ENCODE data around the gene PEX5L. TPM values are rescaled to one million over a fixed set of nuclear protein-coding genes. Genes with fewer than 3 reads are reported as not detected.

Gene PEX5L
- total RNA-seq, 1 experiment from 2014 or later = 3.2 TPM

DNA sequence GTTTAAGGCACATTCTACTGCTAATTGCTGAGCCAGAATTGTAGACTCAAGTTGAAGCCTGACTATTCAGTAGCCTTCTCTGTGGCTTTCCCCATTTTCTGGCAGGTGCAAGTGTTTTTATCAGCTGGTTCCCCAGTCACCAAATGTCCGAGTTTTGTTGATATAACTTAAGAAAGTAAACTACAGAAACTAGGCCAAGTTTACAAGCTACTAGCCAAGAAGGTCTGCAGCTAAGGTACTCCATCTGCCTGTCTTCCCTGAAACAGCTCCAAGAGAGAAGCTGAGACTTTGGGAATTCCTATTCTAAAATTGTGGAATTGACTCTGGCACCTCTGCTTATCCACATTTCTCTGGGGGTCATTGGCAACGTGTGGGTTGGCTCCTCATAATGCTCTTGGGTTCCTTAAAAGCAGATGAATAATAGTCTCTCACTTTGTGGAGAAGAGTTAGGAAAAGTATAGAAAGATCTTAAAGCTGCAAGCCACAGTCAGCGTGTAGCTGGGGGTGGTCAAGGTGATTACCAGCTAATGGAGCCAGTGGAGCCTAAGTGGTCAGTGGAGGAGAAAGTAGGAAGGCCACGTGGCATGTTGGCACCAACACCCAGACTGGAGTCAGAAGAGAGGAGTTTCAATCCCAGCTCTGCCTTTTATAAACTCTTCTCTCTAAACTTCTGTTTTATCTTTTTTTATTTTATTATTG lies 128.8 kb downstream of the PEX5L start (continued):
- TF ChIP-seq, protein P1, sequence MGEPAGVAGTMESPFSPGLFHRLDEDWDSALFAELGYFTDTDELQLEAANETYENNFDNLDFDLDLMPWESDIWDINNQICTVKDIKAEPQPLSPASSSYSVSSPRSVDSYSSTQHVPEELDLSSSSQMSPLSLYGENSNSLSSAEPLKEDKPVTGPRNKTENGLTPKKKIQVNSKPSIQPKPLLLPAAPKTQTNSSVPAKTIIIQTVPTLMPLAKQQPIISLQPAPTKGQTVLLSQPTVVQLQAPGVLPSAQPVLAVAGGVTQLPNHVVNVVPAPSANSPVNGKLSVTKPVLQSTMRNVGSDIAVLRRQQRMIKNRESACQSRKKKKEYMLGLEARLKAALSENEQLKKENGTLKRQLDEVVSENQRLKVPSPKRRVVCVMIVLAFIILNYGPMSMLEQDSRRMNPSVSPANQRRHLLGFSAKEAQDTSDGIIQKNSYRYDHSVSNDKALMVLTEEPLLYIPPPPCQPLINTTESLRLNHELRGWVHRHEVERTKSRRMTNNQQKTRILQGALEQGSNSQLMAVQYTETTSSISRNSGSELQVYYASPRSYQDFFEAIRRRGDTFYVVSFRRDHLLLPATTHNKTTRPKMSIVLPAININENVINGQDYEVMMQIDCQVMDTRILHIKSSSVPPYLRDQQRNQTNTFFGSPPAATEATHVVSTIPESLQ (CRISPR knock-in tag; IDR thresholded peaks at IDR 0.05) = no peak

DNA sequence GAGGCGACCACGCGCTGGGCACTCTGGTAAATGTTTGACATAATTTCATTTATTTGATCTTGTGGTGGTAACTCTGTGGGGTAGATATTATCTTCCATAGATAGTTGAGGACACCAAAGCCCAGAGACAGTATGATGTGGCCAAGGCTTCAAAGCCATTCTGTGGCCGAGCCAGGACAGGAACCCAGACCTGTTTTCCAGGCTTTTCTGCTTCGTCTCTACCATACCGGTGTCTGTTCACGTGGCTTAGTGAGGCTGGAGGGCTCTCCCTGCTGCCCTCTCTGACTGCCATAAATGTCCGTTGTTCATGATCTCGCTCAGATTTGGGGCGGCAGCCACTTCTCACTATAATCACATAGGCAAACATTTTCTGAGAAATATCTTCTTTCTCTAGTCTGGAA lies 134.7 kb downstream of the PEX5L start:
- ATAC-seq (no peak), DNase-seq (ENCODE audit: low spot score) (no peak)
- TF ChIP-seq, protein P2, sequence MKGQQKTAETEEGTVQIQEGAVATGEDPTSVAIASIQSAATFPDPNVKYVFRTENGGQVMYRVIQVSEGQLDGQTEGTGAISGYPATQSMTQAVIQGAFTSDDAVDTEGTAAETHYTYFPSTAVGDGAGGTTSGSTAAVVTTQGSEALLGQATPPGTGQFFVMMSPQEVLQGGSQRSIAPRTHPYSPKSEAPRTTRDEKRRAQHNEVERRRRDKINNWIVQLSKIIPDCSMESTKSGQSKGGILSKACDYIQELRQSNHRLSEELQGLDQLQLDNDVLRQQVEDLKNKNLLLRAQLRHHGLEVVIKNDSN (CRISPR knock-in tag; IDR thresholded peaks at IDR 0.05) = no peak
- no peak for TF ChIP-seq SP1 (CRISPR knock-in tag; conservative IDR thresholded peaks at IDR 0.05)
- TF ChIP-seq, protein P3, sequence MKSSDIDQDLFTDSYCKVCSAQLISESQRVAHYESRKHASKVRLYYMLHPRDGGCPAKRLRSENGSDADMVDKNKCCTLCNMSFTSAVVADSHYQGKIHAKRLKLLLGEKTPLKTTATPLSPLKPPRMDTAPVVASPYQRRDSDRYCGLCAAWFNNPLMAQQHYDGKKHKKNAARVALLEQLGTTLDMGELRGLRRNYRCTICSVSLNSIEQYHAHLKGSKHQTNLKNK (CRISPR knock-in tag; IDR thresholded peaks at IDR 0.05) = no peak
- TF ChIP-seq GRHL2 (CRISPR knock-in tag; IDR thresholded peaks at IDR 0.05; ENCODE audit: insufficient replicate concordance, severe bottlenecking) = no peak
- TF ChIP-seq, protein P4, sequence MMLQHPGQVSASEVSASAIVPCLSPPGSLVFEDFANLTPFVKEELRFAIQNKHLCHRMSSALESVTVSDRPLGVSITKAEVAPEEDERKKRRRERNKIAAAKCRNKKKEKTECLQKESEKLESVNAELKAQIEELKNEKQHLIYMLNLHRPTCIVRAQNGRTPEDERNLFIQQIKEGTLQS (CRISPR knock-in tag; conservative IDR thresholded peaks at IDR 0.05) = no peak
- no peak for TF ChIP-seq OVOL2 (CRISPR knock-in tag; IDR thresholded peaks at IDR 0.05; ENCODE audit: borderline replicate concordance)
- TF ChIP-seq, protein P5, sequence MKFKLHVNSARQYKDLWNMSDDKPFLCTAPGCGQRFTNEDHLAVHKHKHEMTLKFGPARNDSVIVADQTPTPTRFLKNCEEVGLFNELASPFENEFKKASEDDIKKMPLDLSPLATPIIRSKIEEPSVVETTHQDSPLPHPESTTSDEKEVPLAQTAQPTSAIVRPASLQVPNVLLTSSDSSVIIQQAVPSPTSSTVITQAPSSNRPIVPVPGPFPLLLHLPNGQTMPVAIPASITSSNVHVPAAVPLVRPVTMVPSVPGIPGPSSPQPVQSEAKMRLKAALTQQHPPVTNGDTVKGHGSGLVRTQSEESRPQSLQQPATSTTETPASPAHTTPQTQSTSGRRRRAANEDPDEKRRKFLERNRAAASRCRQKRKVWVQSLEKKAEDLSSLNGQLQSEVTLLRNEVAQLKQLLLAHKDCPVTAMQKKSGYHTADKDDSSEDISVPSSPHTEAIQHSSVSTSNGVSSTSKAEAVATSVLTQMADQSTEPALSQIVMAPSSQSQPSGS (CRISPR knock-in tag; IDR thresholded peaks at IDR 0.05; ENCODE audit: borderline replicate concordance, low read depth) = no peak
- no peak for TF ChIP-seq JAZF1 (CRISPR knock-in tag; IDR thresholded peaks at IDR 0.05)
- TF ChIP-seq, protein P1 (CRISPR knock-in tag; IDR thresholded peaks at IDR 0.05) = no peak
- TF ChIP-seq, protein P6, sequence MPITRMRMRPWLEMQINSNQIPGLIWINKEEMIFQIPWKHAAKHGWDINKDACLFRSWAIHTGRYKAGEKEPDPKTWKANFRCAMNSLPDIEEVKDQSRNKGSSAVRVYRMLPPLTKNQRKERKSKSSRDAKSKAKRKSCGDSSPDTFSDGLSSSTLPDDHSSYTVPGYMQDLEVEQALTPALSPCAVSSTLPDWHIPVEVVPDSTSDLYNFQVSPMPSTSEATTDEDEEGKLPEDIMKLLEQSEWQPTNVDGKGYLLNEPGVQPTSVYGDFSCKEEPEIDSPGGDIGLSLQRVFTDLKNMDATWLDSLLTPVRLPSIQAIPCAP (CRISPR knock-in tag; IDR thresholded peaks at IDR 0.05) = no peak
- no peak for TF ChIP-seq IRF2 (CRISPR knock-in tag; IDR thresholded peaks at IDR 0.05; ENCODE audit: borderline replicate concordance, low read depth)
- TF ChIP-seq KAT7 (CRISPR knock-in tag; IDR thresholded peaks at IDR 0.05; ENCODE audit: borderline replicate concordance) = no peak
- TF ChIP-seq ZNF121 (CRISPR knock-in tag; IDR thresholded peaks at IDR 0.05) = no peak
- TF ChIP-seq GTF2I (CRISPR knock-in tag; conservative IDR thresholded peaks at IDR 0.05) = no peak
- TF ChIP-seq, protein P7, sequence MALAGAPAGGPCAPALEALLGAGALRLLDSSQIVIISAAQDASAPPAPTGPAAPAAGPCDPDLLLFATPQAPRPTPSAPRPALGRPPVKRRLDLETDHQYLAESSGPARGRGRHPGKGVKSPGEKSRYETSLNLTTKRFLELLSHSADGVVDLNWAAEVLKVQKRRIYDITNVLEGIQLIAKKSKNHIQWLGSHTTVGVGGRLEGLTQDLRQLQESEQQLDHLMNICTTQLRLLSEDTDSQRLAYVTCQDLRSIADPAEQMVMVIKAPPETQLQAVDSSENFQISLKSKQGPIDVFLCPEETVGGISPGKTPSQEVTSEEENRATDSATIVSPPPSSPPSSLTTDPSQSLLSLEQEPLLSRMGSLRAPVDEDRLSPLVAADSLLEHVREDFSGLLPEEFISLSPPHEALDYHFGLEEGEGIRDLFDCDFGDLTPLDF (CRISPR knock-in tag; IDR thresholded peaks at IDR 0.05) = no peak
- TF ChIP-seq, protein P8, sequence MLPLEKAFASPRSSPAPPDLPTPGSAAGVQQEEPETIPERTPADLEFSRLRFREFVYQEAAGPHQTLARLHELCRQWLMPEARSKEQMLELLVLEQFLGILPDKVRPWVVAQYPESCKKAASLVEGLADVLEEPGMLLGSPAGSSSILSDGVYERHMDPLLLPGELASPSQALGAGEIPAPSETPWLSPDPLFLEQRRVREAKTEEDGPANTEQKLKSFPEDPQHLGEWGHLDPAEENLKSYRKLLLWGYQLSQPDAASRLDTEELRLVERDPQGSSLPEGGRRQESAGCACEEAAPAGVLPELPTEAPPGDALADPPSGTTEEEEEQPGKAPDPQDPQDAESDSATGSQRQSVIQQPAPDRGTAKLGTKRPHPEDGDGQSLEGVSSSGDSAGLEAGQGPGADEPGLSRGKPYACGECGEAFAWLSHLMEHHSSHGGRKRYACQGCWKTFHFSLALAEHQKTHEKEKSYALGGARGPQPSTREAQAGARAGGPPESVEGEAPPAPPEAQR (CRISPR knock-in tag; IDR thresholded peaks at IDR 0.05) = no peak
- TF ChIP-seq, protein P9, sequence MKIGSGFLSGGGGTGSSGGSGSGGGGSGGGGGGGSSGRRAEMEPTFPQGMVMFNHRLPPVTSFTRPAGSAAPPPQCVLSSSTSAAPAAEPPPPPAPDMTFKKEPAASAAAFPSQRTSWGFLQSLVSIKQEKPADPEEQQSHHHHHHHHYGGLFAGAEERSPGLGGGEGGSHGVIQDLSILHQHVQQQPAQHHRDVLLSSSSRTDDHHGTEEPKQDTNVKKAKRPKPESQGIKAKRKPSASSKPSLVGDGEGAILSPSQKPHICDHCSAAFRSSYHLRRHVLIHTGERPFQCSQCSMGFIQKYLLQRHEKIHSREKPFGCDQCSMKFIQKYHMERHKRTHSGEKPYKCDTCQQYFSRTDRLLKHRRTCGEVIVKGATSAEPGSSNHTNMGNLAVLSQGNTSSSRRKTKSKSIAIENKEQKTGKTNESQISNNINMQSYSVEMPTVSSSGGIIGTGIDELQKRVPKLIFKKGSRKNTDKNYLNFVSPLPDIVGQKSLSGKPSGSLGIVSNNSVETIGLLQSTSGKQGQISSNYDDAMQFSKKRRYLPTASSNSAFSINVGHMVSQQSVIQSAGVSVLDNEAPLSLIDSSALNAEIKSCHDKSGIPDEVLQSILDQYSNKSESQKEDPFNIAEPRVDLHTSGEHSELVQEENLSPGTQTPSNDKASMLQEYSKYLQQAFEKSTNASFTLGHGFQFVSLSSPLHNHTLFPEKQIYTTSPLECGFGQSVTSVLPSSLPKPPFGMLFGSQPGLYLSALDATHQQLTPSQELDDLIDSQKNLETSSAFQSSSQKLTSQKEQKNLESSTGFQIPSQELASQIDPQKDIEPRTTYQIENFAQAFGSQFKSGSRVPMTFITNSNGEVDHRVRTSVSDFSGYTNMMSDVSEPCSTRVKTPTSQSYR (CRISPR knock-in tag; IDR thresholded peaks at IDR 0.05) = no peak
- no peak for TF ChIP-seq SMAD4 (CRISPR knock-in tag; IDR thresholded peaks at IDR 0.05)
- ChIA-PET POLR2A (no interaction called here), CTCF (no interaction called here)
- H3K4me1 Mint-ChIP-seq = no peaks in the 10 kb centered on the region
- no peak overlapping the region for H3K4me3 Mint-ChIP-seq
- no peaks in the 10 kb centered on the region for H3K9me3 Mint-ChIP-seq
- H3K27me3 Mint-ChIP-seq (ENCODE audit: low read depth) = no peaks in the 10 kb centered on the region
- no peaks in the 10 kb centered on the region for H3K36me3 Mint-ChIP-seq
- no peak overlapping the region for H3K27ac Mint-ChIP-seq

Data from WTC11 (cell line).